HG02763 (cell line): Measurements from ENCODE around the gene NBPF4.
"Not testable (repeated sequence)": the region's sequence is repeated elsewhere in the genome, so short reads cannot be mapped to it uniquely, and the experiment has no call there.

Source experiments
- ATAC-seq: cut with Tn5 transposase; IDR thresholded peaks from one replicate; pipeline ENCODE4 v1.9.1; 2021; ENCODE audit warnings: mild to moderate bottlenecking, moderate library complexity; ENCODE audit not compliant: unreplicated experiment

The NBPF4 gene

DNA sequence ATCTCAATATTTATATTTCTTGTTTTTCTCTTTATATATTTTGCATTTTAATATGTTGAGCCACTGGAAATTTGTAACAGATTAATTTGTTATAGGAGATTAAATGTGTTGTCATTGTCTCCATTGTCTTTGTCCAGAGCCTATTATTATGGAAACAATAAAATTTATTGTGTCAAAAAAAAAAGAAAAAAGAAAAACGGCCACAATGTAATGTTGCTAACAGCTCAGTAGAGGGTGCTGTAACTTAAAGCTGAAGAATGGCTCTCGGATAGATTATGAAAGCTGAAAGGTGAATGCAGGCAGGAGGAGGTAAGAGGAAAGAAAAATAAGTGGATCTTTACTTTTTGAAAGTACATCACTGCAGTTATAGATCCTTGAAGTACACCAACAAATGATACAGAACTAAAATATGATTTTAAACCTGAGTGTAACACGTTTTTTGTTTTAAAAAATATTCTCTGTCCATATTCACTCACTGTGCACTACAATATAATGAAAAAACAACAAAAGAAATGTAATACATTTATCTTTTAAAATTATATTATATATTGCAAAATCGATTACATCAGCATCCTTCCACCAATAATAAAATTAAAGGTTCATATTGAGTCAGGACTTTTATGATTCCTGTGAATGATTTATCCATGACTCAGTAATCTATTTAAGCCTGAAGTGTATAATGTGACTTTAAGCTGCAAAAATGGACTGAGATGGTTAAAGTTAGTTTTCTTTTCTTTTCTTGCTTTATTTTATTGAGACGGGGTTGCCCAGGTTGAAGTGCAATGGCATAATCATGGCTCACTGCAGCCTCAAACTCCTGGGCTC is 29.0 kb downstream of the NBPF4 start:
- not testable (repeated sequence) for ATAC-seq

GRCh38 chr1:108211014-108211413 is 32.9 kb downstream of the NBPF4 start:
- no peak for ATAC-seq

DNA sequence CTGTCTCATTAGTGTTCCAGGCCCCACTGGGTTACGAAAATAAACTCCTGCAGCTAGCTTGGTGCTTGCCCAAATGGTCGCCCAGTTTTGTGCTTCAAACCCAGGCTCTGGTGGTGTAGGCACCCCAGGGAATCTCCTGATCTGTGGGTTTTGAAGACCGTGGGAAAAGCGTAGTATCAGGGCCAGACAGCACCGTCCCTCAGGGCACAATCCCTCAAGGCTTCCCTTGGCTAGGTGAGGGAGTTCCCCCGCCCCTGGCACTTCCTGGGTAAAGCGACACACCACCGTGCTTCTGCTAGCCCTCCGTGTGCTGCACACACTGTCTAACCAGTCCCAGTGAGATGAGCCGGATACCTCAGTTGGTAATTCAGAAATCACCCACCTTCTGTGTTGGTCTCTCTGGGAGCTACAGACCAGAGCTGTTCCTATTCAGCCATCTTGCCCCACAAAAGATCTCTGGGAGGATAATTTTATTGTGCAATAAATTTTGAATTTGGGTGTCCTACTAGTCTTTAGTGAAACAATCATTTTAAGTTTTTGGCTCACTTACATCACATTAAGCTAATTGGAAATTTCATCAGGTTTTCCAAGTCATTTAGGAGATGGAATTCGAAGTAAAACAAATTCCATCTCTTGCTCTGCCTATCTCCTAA is 34.3 kb downstream of the NBPF4 start:
- no peak for ATAC-seq

DNA sequence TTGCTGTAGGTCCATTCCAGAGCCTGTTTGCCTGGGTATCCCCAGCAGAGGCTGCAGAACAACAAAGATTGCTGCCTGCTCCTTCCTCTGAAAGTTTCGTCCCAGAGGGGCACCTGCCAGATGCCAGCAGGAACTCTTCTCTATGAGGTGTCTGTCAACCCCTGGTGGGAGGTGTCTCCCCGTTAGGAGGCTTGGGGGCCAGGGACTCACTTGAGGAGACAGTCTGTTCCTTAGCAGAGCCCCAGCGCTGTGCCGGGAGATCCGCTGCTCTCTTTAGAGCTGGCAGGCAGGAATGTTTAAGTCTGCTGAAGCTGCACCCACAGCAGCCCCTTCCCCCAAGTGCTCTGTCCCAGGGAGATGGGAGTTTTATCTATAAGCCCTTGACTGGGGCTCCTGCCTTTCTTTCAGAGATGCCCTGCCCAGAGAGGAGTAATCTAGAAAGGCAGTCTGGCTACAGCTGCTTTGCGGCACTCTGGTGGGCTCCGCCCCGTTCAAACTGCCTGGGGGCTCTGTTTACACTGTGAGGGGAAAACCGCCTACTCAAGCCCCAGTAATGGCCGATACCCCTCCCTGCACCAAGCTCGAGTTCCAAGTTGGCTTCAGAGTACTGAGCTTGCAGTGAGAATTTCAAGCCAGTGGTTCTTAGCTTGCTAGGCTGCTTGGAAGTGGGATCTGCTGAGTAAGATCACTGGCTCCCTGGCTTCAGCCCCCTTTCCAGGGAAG is 35.0 kb downstream of the NBPF4 start:
- ATAC-seq: no peak

DNA sequence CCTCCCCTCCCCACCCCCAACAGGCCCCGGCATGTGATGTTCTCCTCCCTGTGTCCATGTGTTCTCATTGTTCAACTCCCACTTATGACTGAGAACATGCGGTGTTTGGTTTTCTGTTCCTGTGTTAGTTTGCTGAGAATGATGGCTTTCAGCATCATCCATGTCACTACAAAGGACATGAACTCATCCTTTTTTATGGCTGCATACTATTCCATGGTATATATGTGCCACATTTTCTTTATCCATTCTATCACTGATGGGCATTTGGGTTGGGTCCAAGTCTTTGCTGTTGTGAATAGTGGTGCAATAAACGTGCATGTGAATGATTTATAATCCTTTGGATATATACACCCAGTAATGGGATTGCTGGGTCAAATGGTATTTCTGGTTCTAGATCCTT is 40.3 kb downstream of the NBPF4 start:
- not testable (repeated sequence) for ATAC-seq

DNA sequence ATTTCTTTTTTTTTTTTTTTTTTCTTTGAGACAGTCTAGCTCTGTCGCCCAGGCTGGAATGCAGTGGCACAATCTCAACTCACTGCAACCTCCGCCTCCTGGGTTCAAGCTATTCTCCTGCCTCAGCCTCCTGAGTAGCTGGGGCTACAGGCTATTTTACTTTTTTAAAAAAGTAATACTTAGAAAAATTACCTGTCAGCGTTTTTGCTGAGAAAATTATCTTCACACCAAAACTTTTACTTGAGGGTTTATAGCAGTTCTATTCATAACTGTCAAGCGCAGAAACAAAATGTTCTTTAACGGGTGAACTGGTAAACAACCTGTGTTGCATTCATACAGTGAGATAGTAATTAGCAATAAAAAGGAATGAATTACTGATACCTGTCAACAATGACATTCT is 42.2 kb downstream of the NBPF4 start:
- ATAC-seq: no peak

DNA sequence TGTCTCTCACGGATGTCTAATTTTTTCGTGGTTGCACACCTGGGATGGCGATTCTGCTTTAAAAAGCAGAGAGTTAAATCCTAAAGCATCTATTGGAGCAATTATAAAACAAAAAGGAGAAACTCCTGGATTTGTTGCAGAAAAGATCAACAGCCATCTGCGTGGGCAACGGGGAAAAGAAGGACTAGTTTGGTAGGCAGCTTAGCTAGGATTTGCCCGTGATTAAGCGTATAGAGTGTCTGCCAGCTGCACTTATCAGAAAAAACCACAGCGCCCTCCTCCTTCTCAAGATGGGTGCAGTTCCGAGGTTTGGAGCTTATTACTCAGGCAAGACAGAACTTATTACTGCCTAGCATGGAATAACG is 43.2 kb downstream of the NBPF4 start:
- no peak for ATAC-seq

GRCh38 chr1:108199781-108200686 is 43.8 kb downstream of the NBPF4 start, which contains the start of gene SLC25A24:
Gene SLC25A24 (minus strand): TSS chr1:108200343. CDS start chr1:108200138, 205 bp downstream.
- peak; percentile 70 for ATAC-seq

DNA sequence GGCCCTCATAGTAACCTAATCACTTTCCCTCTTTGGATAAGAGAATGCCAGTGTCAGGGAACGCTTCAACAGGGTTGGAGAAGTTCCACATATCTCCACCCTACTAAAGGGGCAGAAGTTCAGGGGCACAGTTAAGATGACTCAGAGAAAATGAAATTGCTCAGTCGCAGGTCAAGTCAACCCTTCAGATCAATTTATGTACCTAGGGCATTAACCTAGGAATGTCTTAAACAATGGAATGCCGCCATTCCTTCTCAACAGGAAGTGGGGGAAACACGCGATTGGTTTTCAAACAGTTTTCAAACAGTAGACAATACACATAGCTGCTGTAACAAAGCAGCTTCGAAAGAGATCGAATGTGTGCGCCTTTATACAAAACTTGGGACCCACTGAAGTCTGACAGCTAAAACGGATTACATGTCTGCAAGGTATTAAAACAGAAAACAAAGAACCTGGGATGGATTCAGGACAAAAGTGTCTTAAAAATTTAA is 44.6 kb downstream of the NBPF4 start:
- ATAC-seq: no peak

DNA sequence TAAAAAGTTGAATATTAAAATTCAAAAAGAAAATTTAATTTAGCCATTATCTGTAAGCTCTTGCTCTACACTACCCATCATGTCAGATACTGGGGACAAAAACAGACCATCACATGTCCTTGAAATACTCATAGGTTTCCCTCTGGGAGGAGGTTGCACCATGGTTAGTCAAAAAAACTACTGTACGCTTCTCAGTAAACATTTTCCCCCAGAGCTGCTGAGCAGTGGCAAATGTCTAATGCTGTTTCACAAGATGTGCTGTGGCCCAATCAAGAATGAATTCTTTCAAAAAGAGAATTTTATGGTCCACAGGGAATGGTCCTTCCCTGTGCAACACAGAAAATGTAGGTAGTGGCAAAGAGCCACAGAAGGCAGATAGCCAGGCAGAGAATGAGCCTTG is 49.8 kb downstream of the NBPF4 start:
- no peak for ATAC-seq

DNA sequence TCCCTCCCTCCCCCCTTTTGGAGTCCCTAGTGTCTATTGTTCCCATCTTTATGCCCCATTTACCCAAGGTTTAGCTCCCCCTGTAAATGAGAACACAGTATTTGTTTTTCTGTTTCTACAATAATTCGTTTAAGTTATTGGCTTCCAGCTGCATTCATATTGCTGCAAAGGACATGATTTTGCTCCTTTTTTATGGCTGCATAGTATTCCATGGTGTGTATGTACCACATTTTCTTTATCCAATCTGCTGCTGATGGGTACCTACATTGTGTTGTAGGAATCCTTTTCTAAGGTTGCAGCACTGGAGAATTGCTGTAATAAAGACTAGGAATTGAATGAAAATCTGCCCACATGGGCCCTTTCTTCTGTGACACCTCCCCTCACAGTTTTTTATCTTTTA is 50.5 kb downstream of the NBPF4 start:
- no peak for ATAC-seq

DNA sequence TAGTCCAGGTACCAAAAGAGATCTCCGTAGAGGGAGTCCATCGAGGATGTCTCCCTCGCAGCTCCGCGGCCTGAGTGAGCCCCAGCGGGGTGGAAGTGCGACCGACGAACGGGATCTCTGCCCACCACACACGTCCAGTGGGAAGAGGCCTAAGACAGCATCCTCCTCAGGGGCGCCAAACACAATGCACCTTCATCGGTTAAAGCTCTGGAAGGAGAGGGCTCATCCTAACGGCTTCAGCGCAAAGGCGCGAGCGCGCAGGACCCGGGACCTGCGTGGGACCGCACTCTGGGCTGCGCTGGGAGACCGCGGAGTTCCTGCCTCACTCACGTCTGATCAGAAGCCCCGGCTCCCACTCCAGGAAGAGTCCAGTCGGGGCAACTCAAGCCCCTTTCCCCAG is 51.3 kb downstream of the NBPF4 start:
- ATAC-seq: no peak

GRCh38 chr1:108190686-108191416 is 53.0 kb downstream of the NBPF4 start:
- ATAC-seq: no peak

DNA sequence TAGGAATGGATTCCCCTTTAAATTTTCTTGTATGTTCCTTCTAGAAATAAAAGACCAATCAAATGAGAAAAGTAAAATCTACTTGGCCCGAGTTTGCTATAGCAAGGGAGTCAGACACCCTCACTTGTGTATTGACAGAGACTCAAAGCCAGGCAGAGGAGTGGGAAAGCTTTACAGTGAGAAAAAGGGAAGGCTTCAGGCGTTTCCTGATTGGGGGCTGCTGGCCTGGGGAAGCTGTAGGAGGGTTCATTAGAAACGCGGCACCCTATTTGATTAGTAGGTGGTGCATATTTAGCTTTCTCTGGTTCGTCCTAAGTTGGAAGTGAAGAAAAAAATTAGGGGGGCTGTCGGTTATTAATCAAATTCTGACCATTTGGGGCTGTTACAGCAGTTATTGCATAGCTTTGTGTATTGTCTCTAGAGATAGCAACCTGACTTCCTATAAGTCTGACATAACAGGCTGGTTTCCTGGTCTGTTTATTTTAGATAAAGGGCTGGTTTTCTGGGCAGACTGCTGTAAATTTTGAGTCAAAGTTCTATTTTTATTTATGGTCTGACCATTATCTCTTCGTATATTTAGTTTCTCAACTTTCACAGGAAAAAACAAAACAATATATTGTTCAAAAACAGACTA is 53.8 kb downstream of the NBPF4 start:
- ATAC-seq: no peak

- no peak for ATAC-seq
Observed at GRCh38 chr1:108188801-108189200, 55.1 kb downstream of the NBPF4 start.

GRCh38 chr1:108182959-108183700 is 60.7 kb downstream of the NBPF4 start:
- ATAC-seq: no peak

GRCh38 chr1:108179018-108179417 is 64.9 kb downstream of the NBPF4 start:
- no peak for ATAC-seq
